WTC11 (cell line): ENCODE data around the gene ERFL. TPM values are rescaled to one million over a fixed set of nuclear protein-coding genes. Genes with fewer than 3 reads are reported as not detected.

Experiments
- ATAC-seq: fragments of 200-7000 bp; cut with Tn5 transposase; 2 replicates; pipeline ENCODE4 v1.10.0; 2021; ENCODE audit warnings: mild to moderate bottlenecking, moderate library complexity
- CTCF ChIA-PET: fragments of 300-600 bp; sonication (Branson Sonifier 250); formaldehyde crosslinking; loops from one replicate; lab custom pipeline; 2021; ENCODE audit warnings: antibody characterized with exemption; lab: Charles Lee
- POLR2A ChIA-PET: fragments of 350-600 bp; sonication (Branson Sonifier 250); formaldehyde crosslinking; loops from one replicate; lab custom pipeline; 2021; ENCODE audit warnings: antibody characterized with exemption; lab: Charles Lee
- DNase-seq: peaks from one replicate; pipeline ENCODE4 v3.0.0; 2021; ENCODE audit warnings: low spot score
- H3K27ac Mint-ChIP-seq: 2 replicates; pipeline ENCODE4 v1.8.0; 2021; ENCODE audit warnings: mixed read lengths
- H3K27me3 Mint-ChIP-seq: 2 replicates; pipeline ENCODE4 v1.8.0; 2021; ENCODE audit warnings: low read depth, mild to moderate bottlenecking, moderate library complexity, mixed read lengths
- H3K36me3 Mint-ChIP-seq: 2 replicates; pipeline ENCODE4 v1.8.0; 2021; ENCODE audit warnings: mixed read lengths
- H3K4me1 Mint-ChIP-seq: 2 replicates; pipeline ENCODE4 v1.8.0; 2022; ENCODE audit warnings: mixed read lengths
- H3K4me3 Mint-ChIP-seq: 2 replicates; pipeline ENCODE4 v1.8.0; 2021; ENCODE audit warnings: mild to moderate bottlenecking, moderate library complexity, mixed read lengths
- H3K9me3 Mint-ChIP-seq: 2 replicates; pipeline ENCODE4 v1.8.0; 2021; ENCODE audit warnings: mixed read lengths
- CREB1 ChIP-seq: sonication (generic); formaldehyde crosslinking; IDR thresholded peaks from 2 replicates; pipeline ENCODE4 v1.8.0; 2023; ENCODE audit warnings: mild to moderate bottlenecking, missing genetic modification reagents
- FOXK1 ChIP-seq: sonication (generic); formaldehyde crosslinking; IDR thresholded peaks from 2 replicates; pipeline ENCODE4 v1.8.0; 2022; ENCODE audit warnings: mild to moderate bottlenecking, moderate library complexity, missing genetic modification reagents
- FOXP1 ChIP-seq: sonication (generic); formaldehyde crosslinking; IDR thresholded peaks from 2 replicates; pipeline ENCODE4 v1.8.0; 2022; ENCODE audit warnings: missing genetic modification reagents, mild to moderate bottlenecking, moderate library complexity, borderline replicate concordance
- GABPB1 ChIP-seq: sonication (generic); formaldehyde crosslinking; IDR thresholded peaks from 2 replicates; pipeline ENCODE4 v1.8.1; 2023; ENCODE audit warnings: mild to moderate bottlenecking, missing genetic modification reagents
- OVOL2 ChIP-seq: fragments of 250-450 bp; sonication (Bioruptor Pico); IDR thresholded peaks from 2 replicates; pipeline ENCODE4 v1.9.0; 2021; ENCODE audit warnings: mild to moderate bottlenecking, borderline replicate concordance
- PRRX2 ChIP-seq: fragments of 250-450 bp; sonication (Bioruptor Pico); IDR thresholded peaks from 2 replicates; pipeline ENCODE4 v1.8.0; 2021; ENCODE audit warnings: mild to moderate bottlenecking
- TCF7 ChIP-seq: sonication (generic); formaldehyde crosslinking; IDR thresholded peaks from 2 replicates; pipeline ENCODE4 v1.8.0; 2022; ENCODE audit warnings: mild to moderate bottlenecking, low read depth, missing genetic modification reagents, moderate library complexity
- ZNF416 ChIP-seq: fragments of 250-450 bp; sonication (Bioruptor Pico); IDR thresholded peaks from 2 replicates; pipeline ENCODE4 v1.9.0; 2021; ENCODE audit warnings: mild to moderate bottlenecking, inconsistent platforms
- total RNA-seq: library from RNA; stranded (reverse); gene quantifications from 3 replicates; pipeline ENCODE4 v1.2.3, GENCODE V29; 2021
- TF ChIP-seq, protein P1 (sequence below): sonication (generic); formaldehyde crosslinking; IDR thresholded peaks from 2 replicates; pipeline ENCODE4 v1.8.0; 2023; ENCODE audit warnings: missing genetic modification reagents
- TF ChIP-seq, protein P2 (sequence below): sonication (generic); formaldehyde crosslinking; IDR thresholded peaks from 2 replicates; pipeline ENCODE4 v1.8.1; 2023; ENCODE audit warnings: mild to moderate bottlenecking, moderate library complexity, missing genetic modification reagents
- TF ChIP-seq, protein P3 (sequence below): sonication (generic); formaldehyde crosslinking; IDR thresholded peaks from 2 replicates; pipeline ENCODE4 v1.8.1; 2023; ENCODE audit warnings: mild to moderate bottlenecking, missing genetic modification reagents, moderate library complexity
- TF ChIP-seq, protein P4 (sequence below): sonication (generic); formaldehyde crosslinking; conservative IDR thresholded peaks from 2 replicates; pipeline ENCODE4 v1.8.1; 2023; ENCODE audit warnings: mild to moderate bottlenecking, low read depth, missing genetic modification reagents, moderate library complexity
- TF ChIP-seq, protein P5 (sequence below): sonication (generic); formaldehyde crosslinking; IDR thresholded peaks from 2 replicates; pipeline ENCODE4 v1.8.0; 2022; ENCODE audit warnings: mild to moderate bottlenecking, missing genetic modification reagents
- TF ChIP-seq, protein P6 (sequence below): fragments of 250-450 bp; sonication (Bioruptor Pico); IDR thresholded peaks from 2 replicates; pipeline ENCODE4 v1.9.0; 2021; ENCODE audit warnings: mild to moderate bottlenecking, borderline replicate concordance
- TF ChIP-seq, protein P7 (sequence below): fragments of 250-450 bp; sonication (Bioruptor Pico); IDR thresholded peaks from 2 replicates; pipeline ENCODE4 v1.9.0; 2021; ENCODE audit warnings: moderate library complexity, mild to moderate bottlenecking, inconsistent platforms, borderline replicate concordance
- TF ChIP-seq, protein P8 (sequence below): fragments of 250-450 bp; sonication (Bioruptor Pico); IDR thresholded peaks from 2 replicates; pipeline ENCODE4 v1.9.0; 2021; ENCODE audit warnings: mild to moderate bottlenecking

The ERFL gene
- total RNA-seq, 1 experiment from 2014 or later = 0.31 TPM

DNA sequence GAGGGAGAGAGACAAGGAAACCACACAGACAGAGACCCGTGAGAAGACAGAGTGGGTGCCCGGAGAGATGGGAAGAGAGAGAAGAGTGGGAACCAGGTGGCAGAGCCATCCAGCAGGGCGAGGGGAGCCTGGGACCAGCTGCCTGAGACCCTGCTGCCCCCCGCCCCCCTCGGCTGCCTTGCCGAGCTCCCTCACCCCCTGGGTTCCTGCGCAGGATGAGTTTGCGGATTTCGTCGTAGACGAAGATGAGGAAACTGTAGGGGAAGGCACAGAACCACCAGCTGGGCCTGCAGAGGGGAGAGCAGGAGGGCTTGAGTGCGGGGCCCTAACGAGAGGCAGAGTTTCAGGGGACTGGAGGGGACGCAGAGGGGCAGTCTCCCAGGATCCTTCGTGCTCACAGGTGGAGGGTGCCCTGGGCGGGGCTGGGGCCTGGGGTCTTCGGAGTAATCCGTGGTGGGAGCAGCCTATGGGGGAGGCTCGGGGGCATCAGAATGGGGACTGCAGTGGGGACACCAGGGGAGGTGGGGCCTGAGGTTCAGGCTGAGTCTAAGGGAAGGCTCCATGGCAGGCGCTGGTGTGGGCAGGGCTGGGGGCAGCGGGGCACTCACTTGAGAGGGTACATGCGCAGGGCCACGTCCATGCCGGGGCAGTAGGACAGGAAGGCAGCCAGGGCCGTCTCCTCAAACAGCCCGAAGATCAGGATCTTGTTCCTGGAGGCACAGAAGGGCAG lies 39.0 kb upstream of the ERFL start:
- H3K27me3 Mint-ChIP-seq = no peaks in the 10 kb centered on the region
- CTCF ChIA-PET = no interaction called here
- DNase-seq = no peak
- H3K4me3 Mint-ChIP-seq = no peak overlapping the region
- TF ChIP-seq GABPB1 (CRISPR knock-in tag) (no peak), ZNF416 (CRISPR knock-in tag) (no peak), OVOL2 (CRISPR knock-in tag) (no peak), FOXP1 (CRISPR knock-in tag) (no peak), TCF7 (CRISPR knock-in tag) (no peak), FOXK1 (no peak), CREB1 (CRISPR knock-in tag) (no peak)
- TF ChIP-seq, protein P1, sequence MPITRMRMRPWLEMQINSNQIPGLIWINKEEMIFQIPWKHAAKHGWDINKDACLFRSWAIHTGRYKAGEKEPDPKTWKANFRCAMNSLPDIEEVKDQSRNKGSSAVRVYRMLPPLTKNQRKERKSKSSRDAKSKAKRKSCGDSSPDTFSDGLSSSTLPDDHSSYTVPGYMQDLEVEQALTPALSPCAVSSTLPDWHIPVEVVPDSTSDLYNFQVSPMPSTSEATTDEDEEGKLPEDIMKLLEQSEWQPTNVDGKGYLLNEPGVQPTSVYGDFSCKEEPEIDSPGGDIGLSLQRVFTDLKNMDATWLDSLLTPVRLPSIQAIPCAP = no peak
- TF ChIP-seq, protein P2, sequence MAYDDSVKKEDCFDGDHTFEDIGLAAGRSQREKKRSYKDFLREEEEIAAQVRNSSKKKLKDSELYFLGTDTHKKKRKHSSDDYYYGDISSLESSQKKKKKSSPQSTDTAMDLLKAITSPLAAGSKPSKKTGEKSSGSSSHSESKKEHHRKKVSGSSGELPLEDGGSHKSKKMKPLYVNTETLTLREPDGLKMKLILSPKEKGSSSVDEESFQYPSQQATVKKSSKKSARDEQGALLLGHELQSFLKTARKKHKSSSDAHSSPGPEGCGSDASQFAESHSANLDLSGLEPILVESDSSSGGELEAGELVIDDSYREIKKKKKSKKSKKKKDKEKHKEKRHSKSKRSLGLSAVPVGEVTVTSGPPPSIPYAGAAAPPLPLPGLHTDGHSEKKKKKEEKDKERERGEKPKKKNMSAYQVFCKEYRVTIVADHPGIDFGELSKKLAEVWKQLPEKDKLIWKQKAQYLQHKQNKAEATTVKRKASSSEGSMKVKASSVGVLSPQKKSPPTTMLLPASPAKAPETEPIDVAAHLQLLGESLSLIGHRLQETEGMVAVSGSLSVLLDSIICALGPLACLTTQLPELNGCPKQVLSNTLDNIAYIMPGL (CRISPR knock-in tag) = no peak
- TF ChIP-seq, protein P3, sequence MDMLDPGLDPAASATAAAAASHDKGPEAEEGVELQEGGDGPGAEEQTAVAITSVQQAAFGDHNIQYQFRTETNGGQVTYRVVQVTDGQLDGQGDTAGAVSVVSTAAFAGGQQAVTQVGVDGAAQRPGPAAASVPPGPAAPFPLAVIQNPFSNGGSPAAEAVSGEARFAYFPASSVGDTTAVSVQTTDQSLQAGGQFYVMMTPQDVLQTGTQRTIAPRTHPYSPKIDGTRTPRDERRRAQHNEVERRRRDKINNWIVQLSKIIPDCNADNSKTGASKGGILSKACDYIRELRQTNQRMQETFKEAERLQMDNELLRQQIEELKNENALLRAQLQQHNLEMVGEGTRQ (CRISPR knock-in tag) = no peak
- TF ChIP-seq, protein P4, sequence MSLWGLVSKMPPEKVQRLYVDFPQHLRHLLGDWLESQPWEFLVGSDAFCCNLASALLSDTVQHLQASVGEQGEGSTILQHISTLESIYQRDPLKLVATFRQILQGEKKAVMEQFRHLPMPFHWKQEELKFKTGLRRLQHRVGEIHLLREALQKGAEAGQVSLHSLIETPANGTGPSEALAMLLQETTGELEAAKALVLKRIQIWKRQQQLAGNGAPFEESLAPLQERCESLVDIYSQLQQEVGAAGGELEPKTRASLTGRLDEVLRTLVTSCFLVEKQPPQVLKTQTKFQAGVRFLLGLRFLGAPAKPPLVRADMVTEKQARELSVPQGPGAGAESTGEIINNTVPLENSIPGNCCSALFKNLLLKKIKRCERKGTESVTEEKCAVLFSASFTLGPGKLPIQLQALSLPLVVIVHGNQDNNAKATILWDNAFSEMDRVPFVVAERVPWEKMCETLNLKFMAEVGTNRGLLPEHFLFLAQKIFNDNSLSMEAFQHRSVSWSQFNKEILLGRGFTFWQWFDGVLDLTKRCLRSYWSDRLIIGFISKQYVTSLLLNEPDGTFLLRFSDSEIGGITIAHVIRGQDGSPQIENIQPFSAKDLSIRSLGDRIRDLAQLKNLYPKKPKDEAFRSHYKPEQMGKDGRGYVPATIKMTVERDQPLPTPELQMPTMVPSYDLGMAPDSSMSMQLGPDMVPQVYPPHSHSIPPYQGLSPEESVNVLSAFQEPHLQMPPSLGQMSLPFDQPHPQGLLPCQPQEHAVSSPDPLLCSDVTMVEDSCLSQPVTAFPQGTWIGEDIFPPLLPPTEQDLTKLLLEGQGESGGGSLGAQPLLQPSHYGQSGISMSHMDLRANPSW = no peak
- TF ChIP-seq, protein P5, sequence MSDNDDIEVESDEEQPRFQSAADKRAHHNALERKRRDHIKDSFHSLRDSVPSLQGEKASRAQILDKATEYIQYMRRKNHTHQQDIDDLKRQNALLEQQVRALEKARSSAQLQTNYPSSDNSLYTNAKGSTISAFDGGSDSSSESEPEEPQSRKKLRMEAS = no peak
- TF ChIP-seq, all 79 proteins: peak for 0
- Mint-ChIP-seq H3K36me3 (peaks cover 8% of the 10 kb centered on the region), H3K9me3 (no peaks in the 10 kb centered on the region), H3K27ac (peak overlapping the region; percentile 42), H3K4me1 (no peaks in the 10 kb centered on the region)
- no peak; the same call in 1 of the 2 replicates for ATAC-seq
- POLR2A ChIA-PET = no interaction called here

DNA sequence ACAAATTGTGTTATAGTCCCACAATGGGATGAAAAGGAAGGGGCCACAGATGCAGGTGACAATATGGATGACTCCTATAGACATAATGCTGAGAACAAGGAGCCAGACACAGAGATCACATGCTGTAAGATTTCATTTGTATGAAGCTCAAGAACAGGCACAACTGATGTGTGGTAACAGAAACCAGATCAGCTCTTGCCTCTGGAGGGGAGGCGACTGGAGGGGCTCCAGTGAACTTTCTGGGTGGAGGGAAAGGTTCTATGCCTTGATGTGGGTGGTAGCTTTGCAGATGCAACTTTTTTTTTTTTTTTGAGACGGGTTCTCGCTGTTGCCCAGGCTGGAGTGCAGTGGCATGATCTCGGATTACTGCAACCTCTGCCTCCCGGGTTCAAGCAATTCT lies 36.9 kb upstream of the ERFL start:
- POLR2A ChIA-PET = no interaction called here
- Mint-ChIP-seq H3K36me3 (peaks cover 3% of the 10 kb centered on the region; the same call in 1 of the 2 replicates), H3K9me3 (no peaks in the 10 kb centered on the region), H3K4me1 (no peaks in the 10 kb centered on the region; the same call in 1 of the 2 replicates), H3K27ac (no peak overlapping the region), H3K4me3 (no peak overlapping the region), H3K27me3 (no peaks in the 10 kb centered on the region)
- TF ChIP-seq, protein P6, sequence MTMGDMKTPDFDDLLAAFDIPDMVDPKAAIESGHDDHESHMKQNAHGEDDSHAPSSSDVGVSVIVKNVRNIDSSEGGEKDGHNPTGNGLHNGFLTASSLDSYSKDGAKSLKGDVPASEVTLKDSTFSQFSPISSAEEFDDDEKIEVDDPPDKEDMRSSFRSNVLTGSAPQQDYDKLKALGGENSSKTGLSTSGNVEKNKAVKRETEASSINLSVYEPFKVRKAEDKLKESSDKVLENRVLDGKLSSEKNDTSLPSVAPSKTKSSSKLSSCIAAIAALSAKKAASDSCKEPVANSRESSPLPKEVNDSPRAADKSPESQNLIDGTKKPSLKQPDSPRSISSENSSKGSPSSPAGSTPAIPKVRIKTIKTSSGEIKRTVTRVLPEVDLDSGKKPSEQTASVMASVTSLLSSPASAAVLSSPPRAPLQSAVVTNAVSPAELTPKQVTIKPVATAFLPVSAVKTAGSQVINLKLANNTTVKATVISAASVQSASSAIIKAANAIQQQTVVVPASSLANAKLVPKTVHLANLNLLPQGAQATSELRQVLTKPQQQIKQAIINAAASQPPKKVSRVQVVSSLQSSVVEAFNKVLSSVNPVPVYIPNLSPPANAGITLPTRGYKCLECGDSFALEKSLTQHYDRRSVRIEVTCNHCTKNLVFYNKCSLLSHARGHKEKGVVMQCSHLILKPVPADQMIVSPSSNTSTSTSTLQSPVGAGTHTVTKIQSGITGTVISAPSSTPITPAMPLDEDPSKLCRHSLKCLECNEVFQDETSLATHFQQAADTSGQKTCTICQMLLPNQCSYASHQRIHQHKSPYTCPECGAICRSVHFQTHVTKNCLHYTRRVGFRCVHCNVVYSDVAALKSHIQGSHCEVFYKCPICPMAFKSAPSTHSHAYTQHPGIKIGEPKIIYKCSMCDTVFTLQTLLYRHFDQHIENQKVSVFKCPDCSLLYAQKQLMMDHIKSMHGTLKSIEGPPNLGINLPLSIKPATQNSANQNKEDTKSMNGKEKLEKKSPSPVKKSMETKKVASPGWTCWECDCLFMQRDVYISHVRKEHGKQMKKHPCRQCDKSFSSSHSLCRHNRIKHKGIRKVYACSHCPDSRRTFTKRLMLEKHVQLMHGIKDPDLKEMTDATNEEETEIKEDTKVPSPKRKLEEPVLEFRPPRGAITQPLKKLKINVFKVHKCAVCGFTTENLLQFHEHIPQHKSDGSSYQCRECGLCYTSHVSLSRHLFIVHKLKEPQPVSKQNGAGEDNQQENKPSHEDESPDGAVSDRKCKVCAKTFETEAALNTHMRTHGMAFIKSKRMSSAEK (CRISPR knock-in tag) = no peak
- TF ChIP-seq, protein P7, sequence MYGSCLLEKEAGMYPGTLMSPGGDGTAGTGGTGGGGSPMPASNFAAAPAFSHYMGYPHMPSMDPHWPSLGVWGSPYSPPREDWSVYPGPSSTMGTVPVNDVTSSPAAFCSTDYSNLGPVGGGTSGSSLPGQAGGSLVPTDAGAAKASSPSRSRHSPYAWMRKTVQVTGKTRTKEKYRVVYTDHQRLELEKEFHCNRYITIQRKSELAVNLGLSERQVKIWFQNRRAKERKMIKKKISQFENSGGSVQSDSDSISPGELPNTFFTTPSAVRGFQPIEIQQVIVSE = no peak
- TF ChIP-seq, protein P8, sequence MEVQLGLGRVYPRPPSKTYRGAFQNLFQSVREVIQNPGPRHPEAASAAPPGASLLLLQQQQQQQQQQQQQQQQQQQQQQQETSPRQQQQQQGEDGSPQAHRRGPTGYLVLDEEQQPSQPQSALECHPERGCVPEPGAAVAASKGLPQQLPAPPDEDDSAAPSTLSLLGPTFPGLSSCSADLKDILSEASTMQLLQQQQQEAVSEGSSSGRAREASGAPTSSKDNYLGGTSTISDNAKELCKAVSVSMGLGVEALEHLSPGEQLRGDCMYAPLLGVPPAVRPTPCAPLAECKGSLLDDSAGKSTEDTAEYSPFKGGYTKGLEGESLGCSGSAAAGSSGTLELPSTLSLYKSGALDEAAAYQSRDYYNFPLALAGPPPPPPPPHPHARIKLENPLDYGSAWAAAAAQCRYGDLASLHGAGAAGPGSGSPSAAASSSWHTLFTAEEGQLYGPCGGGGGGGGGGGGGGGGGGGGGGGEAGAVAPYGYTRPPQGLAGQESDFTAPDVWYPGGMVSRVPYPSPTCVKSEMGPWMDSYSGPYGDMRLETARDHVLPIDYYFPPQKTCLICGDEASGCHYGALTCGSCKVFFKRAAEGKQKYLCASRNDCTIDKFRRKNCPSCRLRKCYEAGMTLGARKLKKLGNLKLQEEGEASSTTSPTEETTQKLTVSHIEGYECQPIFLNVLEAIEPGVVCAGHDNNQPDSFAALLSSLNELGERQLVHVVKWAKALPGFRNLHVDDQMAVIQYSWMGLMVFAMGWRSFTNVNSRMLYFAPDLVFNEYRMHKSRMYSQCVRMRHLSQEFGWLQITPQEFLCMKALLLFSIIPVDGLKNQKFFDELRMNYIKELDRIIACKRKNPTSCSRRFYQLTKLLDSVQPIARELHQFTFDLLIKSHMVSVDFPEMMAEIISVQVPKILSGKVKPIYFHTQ (CRISPR knock-in tag) = no peak
- no peak for TF ChIP-seq PRRX2 (CRISPR knock-in tag)
- ATAC-seq = no peak
- CTCF ChIA-PET = interaction anchor here (0.6 to 2.2 kb wide), 4 partner anchors 58 to 212 kb away, joined by 3 to 8 read pairs (median 4); no protein-coding TSS in a partner anchor
- DNase-seq = no peak
